ENCODE results near the gene NOLC1.
A peak's percentile ranks its signal among the peaks of the same experiment; 100 is the strongest.

NOLC1 gene

GRCh38 chr10:102151774-102152544 is at the start of gene NOLC1:
Gene NOLC1 (plus strand): TSS chr10:102152389. CDS start chr10:102152411, 22 bp downstream.
- Histone ChIP-seq H3K79me2 (ENCODE audit: insufficient read depth, low read length) (peaks cover 51% of the 10 kb centered on the region), H2AFZ (ENCODE audit: low read depth, low read length) (peak within 1 kb of the TSS; percentile 84), H3K4me2 (ENCODE audit: insufficient read depth, low read length) (peak within 1 kb of the TSS; percentile 99), H3K4me1 (ENCODE audit: insufficient read depth, low read length) (peaks cover 39% of the 10 kb centered on the region), H3K36me3 (ENCODE audit: insufficient read depth, low read length) (peaks cover 77% of the 10 kb centered on the region), H3K9ac (ENCODE audit: low read depth, low read length) (peak within 1 kb of the TSS; percentile 70), H3K4me3 (ENCODE audit: low read depth in 1 of 2, low read length in 2 of 2) (peak within 1 kb of the TSS; percentile 63 to 73), H3K27me3 (ENCODE audit: insufficient read depth, low read length, poor library complexity) (no peaks in the 10 kb centered on the region), H3K27ac (ENCODE audit: low read length) (peak within 1 kb of the TSS; percentile 88), H4K20me1 (ENCODE audit: insufficient read depth, low read length) (peaks cover 37% of the 10 kb centered on the region), H3K9me3 (ENCODE audit: insufficient read depth, low read length, severe bottlenecking) (no peaks in the 10 kb centered on the region)
- DNase-seq (peak; percentile 100), ATAC-seq (ENCODE audit: insufficient read depth, low read depth) (peak; percentile 93)
- no peak for TF ChIP-seq EZH2 (IDR thresholded peaks at IDR 0.05; ENCODE audit: borderline replicate concordance, low read depth, low read length, severe bottlenecking)
- no peak for TF ChIP-seq CTCF (IDR thresholded peaks at IDR 0.05; ENCODE audit: borderline replicate concordance, extremely low read depth, low read length, poor library complexity, severe bottlenecking)

- H3K79me2 ChIP-seq (ENCODE audit: insufficient read depth, low read length): no peaks in the 10 kb centered on the region
- peaks cover 3% of the 10 kb centered on the region; the same call in 1 of the 2 replicates for H4K20me1 ChIP-seq (ENCODE audit: insufficient read depth, low read length)
- no peaks in the 10 kb centered on the region for H3K4me1 ChIP-seq (ENCODE audit: insufficient read depth, low read length)
- peaks cover 9% of the 10 kb centered on the region; the same call in 1 of the 2 replicates for H3K36me3 ChIP-seq (ENCODE audit: insufficient read depth, low read length)
- DNase-seq (no peak), ATAC-seq (ENCODE audit: insufficient read depth, low read depth) (no peak)
- H3K27me3 ChIP-seq (ENCODE audit: insufficient read depth, low read length, poor library complexity): no peaks in the 10 kb centered on the region
- H2AFZ ChIP-seq (ENCODE audit: low read depth, low read length): no peak overlapping the region
- TF ChIP-seq CTCF (IDR thresholded peaks at IDR 0.05; ENCODE audit: borderline replicate concordance, extremely low read depth, low read length, poor library complexity, severe bottlenecking) (no peak), EZH2 (IDR thresholded peaks at IDR 0.05; ENCODE audit: borderline replicate concordance, low read depth, low read length, severe bottlenecking) (no peak)
- H3K4me2 ChIP-seq (ENCODE audit: insufficient read depth, low read length): no peak overlapping the region
- H3K9me3 ChIP-seq (ENCODE audit: insufficient read depth, low read length, severe bottlenecking): no peaks in the 10 kb centered on the region
- H3K9ac ChIP-seq (ENCODE audit: low read depth, low read length): no peak overlapping the region
- no peak overlapping the region for H3K4me3 ChIP-seq (ENCODE audit: low read depth in 1 of 2, low read length in 2 of 2)
- no peak overlapping the region for H3K27ac ChIP-seq (ENCODE audit: low read length)
These were observed 49.8 kb upstream of the NOLC1 start for GRCh38 chr10:102102421-102102820.

GRCh38 chr10:102106998-102107397 is 45.2 kb upstream of the NOLC1 start:
- H4K20me1 ChIP-seq (ENCODE audit: insufficient read depth, low read length): peaks cover 9% of the 10 kb centered on the region
- peaks cover 9% of the 10 kb centered on the region for H3K79me2 ChIP-seq (ENCODE audit: insufficient read depth, low read length)
- H3K27me3 ChIP-seq (ENCODE audit: insufficient read depth, low read length, poor library complexity): no peaks in the 10 kb centered on the region
- H3K4me1 ChIP-seq (ENCODE audit: insufficient read depth, low read length): no peaks in the 10 kb centered on the region
- DNase-seq (no peak), ATAC-seq (ENCODE audit: insufficient read depth, low read depth) (no peak)
- H3K9me3 ChIP-seq (ENCODE audit: insufficient read depth, low read length, severe bottlenecking): no peaks in the 10 kb centered on the region
- no peak overlapping the region for H3K4me2 ChIP-seq (ENCODE audit: insufficient read depth, low read length)
- H3K4me3 ChIP-seq (ENCODE audit: low read depth in 1 of 2, low read length in 2 of 2): no peak overlapping the region
- no peak overlapping the region for H3K27ac ChIP-seq (ENCODE audit: low read length)
- H3K9ac ChIP-seq (ENCODE audit: low read depth, low read length): no peak overlapping the region
- H2AFZ ChIP-seq (ENCODE audit: low read depth, low read length): no peak overlapping the region
- TF ChIP-seq EZH2 (IDR thresholded peaks at IDR 0.05; ENCODE audit: borderline replicate concordance, low read depth, low read length, severe bottlenecking) (no peak), CTCF (IDR thresholded peaks at IDR 0.05; ENCODE audit: borderline replicate concordance, extremely low read depth, low read length, poor library complexity, severe bottlenecking) (no peak)
- peaks cover 53% of the 10 kb centered on the region for H3K36me3 ChIP-seq (ENCODE audit: insufficient read depth, low read length)

Measured in DND-41 (cell line).